ENCODE data around the gene PKD1.

PKD1 gene

DNA sequence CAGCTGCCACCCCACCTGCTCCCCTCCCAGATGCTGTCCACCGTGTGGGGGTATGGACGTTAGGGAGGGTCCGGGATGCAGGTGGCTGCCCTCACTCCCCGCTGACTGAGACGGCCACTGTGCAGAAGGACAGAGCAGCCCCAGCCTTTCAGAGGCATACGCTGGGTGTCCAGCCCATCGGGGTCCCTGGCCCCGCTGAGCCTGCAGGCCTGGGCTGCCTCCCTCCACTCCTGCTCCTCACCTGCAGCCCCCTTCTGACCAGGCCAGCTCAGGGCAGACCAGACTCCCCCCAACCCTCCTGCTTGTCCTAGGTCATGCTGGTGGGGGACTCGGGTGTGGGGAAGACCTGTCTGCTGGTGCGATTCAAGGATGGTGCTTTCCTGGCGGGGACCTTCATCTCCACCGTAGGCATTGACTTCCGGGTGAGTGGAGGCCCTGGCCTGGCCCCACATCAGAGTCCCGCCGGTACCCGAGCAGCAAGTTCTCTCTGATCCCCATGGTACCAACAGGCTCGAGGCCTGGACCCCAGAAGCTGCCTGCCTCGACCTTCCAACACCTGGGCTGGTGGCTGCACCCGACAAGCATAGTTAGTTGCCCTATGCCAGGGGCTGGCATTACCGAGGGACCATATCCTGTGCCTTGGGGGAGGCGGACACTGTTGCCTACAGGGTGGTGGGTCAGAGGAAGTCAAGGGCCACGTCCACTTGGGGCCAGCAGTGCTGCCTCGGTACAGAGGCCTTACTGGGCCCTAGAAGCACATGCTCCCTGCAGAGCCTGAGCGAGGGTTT, 14.1 kb upstream of the PKD1 start:
- no peak for DNase-seq
- Histone ChIP-seq H3K27me3 (no peaks in the 10 kb centered on the region), H3K4me3 (no peak overlapping the region), H3K36me3 (peaks cover 0 to 11% (median 0%) of the 10 kb centered on the region in 3 donors), H3K9me3 (no peaks in the 10 kb centered on the region), H3K27ac (no peak overlapping the region), H3K4me1 (peaks cover 5 to 73% (median 52%) of the 10 kb centered on the region in 4 donors)
- intact Hi-C loops (cut with DNase I; ENCODE audit: low total_unique reads), result no loop called here
- TF ChIP-seq, protein P1, sequence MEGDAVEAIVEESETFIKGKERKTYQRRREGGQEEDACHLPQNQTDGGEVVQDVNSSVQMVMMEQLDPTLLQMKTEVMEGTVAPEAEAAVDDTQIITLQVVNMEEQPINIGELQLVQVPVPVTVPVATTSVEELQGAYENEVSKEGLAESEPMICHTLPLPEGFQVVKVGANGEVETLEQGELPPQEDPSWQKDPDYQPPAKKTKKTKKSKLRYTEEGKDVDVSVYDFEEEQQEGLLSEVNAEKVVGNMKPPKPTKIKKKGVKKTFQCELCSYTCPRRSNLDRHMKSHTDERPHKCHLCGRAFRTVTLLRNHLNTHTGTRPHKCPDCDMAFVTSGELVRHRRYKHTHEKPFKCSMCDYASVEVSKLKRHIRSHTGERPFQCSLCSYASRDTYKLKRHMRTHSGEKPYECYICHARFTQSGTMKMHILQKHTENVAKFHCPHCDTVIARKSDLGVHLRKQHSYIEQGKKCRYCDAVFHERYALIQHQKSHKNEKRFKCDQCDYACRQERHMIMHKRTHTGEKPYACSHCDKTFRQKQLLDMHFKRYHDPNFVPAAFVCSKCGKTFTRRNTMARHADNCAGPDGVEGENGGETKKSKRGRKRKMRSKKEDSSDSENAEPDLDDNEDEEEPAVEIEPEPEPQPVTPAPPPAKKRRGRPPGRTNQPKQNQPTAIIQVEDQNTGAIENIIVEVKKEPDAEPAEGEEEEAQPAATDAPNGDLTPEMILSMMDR (IDR thresholded peaks at IDR 0.05), result no peak

DNA sequence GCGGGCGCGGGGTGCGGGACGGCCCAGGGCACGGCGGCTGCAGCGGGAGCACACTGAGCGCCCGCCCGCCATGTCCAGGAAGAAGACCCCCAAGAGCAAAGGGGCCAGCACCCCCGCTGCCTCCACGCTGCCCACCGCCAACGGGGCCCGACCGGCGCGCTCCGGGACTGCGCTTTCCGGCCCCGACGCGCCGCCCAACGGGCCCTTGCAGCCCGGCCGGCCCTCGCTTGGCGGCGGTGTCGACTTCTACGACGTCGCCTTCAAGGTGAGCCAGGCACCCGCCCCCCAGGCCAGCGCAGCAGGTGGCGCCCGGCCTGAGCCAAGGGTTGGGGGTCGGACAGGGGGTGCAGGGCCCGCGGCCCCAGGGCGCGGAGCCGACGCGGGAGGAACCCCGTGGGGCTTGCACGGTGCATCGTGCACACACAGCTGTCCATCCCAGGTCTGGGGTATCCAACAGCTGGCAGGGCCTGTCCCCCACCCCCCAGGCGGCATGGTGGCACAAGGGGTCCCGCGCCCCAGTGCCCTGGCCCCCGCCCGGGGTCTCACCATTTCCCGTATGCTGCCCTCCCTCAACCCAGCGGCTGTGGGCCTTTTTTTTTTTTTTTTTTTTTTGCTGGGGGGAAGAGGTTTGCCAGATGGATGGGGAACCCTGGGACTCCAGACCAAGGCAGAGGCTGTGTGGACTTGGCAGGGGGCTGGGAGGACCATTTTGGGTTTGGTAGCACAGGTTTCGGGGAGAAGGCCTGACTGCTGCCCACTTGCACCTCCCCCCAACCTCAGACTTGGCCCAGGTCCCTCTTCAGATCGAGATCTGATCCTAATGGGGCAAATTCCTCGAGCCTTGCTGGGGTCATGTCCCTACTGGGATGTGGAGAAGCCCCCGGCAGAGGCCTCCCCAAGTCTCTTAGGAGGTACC, 13.3 kb upstream of the PKD1 start:
- DNase-seq, result no peak
- no peaks in the 10 kb centered on the region for H3K27me3 ChIP-seq
- peaks cover 5 to 65% (median 46%) of the 10 kb centered on the region in 4 donors for H3K4me1 ChIP-seq
- intact Hi-C loops (cut with DNase I; ENCODE audit: low total_unique reads), result no loop called here
- TF ChIP-seq, protein P1 (IDR thresholded peaks at IDR 0.05), result peak in 1 of 2 experiments; percentile 37
- H3K27ac ChIP-seq, result no peak overlapping the region
- no peaks in the 10 kb centered on the region for H3K9me3 ChIP-seq
- peaks cover 0 to 11% (median 0%) of the 10 kb centered on the region in 3 donors for H3K36me3 ChIP-seq
- H3K4me3 ChIP-seq, result peak overlapping the region; percentile 43 to 56

DNA sequence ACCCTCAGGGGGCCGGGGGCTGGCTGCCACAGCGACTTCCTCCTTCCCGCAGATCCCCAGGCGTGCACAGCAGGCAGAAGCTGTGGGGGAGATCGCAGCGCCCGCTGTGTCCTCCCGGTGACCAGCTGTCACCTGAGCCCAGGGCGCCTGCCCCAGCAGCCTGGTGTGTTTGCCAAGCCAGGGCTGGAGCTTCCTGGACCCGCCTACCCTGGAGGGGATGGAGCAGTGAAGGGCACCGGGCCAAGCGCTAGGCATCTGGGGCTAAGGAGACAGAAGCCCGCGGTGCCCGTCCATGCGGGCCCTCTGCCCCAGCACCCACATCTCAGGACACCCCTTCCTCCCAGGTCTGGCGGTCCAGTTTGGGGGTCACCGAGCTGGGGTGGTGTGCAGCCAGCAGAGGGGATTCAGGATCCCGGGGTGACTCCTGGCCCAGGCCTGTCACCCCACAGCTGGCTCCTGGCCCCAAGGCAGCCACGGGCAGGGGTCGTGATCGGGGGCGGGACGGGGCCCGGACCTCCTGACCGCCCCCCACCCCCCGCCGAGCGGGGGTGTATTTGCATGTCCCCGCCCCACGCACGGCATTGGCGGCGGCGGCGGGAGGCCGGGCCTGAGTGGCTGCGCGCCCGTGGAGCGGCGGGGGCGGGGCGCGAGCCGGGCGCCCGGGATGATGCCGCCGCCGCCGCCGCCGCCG, 12.4 kb upstream of the PKD1 start, which contains the start of gene RAB26:
RAB26 (plus strand) TSS at position 645 of the 691 bp plus-strand sequence. CDS start 159 bp downstream, outside the sequence.
- Histone ChIP-seq H3K4me1 (peaks cover 5 to 56% (median 38%) of the 10 kb centered on the region in 4 donors), H3K4me3 (peak within 1 kb of the TSS; percentile 43 to 56), H3K36me3 (peaks cover 0 to 11% (median 0%) of the 10 kb centered on the region in 3 donors), H3K27ac (peak within 1 kb of the TSS; percentile 44 to 47), H3K27me3 (no peaks in the 10 kb centered on the region), H3K9me3 (no peaks in the 10 kb centered on the region)
- TF ChIP-seq, protein P1 (IDR thresholded peaks at IDR 0.05), result no peak
- peak; percentile 72 to 92 for DNase-seq
- intact Hi-C loops (cut with DNase I; ENCODE audit: low total_unique reads), result no loop called here

DNA sequence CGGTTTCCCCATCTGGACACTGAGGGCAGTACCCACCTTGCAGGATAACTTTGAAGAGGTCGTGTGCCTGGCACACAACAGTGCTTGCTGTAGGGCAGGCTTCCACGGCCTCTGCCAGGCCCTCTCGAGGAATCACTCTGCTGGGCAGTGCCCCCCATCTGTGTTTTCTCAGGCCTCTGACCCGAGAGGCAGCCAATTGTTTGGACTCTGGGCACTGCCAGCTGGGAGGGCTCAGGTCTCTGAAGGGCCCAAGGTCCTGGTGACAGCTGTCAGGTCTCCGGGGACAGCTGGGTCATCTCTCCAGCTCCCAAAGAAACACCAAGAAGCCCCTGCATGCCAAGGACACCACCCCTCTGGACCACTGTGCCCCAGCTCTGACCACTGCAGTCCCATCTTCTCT, 11.7 kb upstream of the PKD1 start:
- no peaks in the 10 kb centered on the region for H3K9me3 ChIP-seq
- TF ChIP-seq, protein P1 (IDR thresholded peaks at IDR 0.05), result no peak
- no peak overlapping the region for H3K4me3 ChIP-seq
- intact Hi-C loops (cut with DNase I; ENCODE audit: low total_unique reads), result no loop called here
- H3K27ac ChIP-seq, result peak overlapping the region; percentile 44 to 47
- peaks cover 5 to 49% (median 31%) of the 10 kb centered on the region in 4 donors for H3K4me1 ChIP-seq
- peaks cover 0 to 11% (median 0%) of the 10 kb centered on the region in 3 donors for H3K36me3 ChIP-seq
- H3K27me3 ChIP-seq, result no peaks in the 10 kb centered on the region
- DNase-seq, result no peak

DNA sequence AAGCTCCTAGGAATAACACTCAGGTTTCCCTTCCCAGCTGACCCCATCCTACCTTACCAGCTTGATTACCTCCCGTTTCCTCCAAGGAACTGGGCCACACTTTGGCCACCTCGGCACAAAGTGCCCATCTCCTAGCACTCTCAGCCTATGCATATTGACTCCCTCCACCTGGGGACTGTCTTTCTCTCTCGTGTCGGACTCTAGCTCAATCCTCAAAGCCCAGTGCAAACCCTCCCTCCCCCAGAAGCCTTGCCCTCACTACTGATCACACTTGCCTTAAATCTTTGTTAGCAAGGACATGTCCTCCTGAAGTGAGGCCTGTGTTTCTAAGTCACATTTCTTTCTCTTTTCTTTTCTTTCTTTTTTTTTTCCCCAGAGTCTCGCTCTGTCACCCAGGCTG, 10.1 kb upstream of the PKD1 start:
- H3K36me3 ChIP-seq, result peaks cover 0 to under 1% (median 0%) of the 10 kb centered on the region in 3 donors
- TF ChIP-seq, protein P1 (IDR thresholded peaks at IDR 0.05), result no peak
- H3K27me3 ChIP-seq, result no peaks in the 10 kb centered on the region
- no peak for DNase-seq
- no peaks in the 10 kb centered on the region for H3K9me3 ChIP-seq
- no peak overlapping the region for H3K4me3 ChIP-seq
- intact Hi-C loops (cut with DNase I; ENCODE audit: low total_unique reads), result no loop called here
- H3K27ac ChIP-seq, result no peak overlapping the region
- H3K4me1 ChIP-seq, result peaks cover 5 to 33% (median 19%) of the 10 kb centered on the region in 4 donors
